Measurements from ENCODE around the gene DAPK3. TPM values are rescaled to one million over a fixed set of nuclear protein-coding genes. Genes with fewer than 3 reads are reported as not detected.
A peak's percentile ranks its signal among the peaks of the same experiment; 100 is the strongest.
"Not testable (repeated sequence)": the region's sequence is repeated elsewhere in the genome, so short reads cannot be mapped to it uniquely, and the experiment has no call there.

Gene DAPK3
- total RNA-seq, 1 donor from 2014 or later: 56.5 TPM

- DNase-seq (ENCODE audit: low spot score): no peak
Measured at GRCh38 chr19:3980353-3981251, 9.7 kb upstream of the DAPK3 start.

- DNase-seq (ENCODE audit: low spot score): no peak
Measured at GRCh38 chr19:3979674-3980352, 8.9 kb upstream of the DAPK3 start.

- DNase-seq (ENCODE audit: low spot score): peak; percentile 89
Measured at GRCh38 chr19:3979289-3979673, 8.4 kb upstream of the DAPK3 start.

DNA sequence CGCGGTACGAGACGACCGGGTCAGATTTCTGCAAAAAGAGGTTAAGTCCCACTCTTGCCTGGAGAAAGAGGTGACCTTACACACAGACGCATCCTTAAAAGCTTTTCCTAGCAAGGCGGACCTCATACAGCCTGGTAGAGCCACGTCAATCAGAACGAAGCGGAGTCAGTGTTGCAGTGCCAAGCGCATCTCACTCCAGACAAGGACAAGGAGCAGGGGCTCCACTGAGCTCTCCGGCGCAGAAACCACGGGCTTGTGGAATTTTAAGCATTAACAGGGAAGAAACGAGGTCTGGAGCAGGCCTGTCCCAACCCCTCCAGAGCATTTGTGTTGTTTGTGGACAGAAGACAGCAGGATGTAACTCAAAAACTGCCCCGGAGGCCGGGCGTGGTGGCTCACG, 7.2 kb upstream of the DAPK3 start:
- no peak for DNase-seq (ENCODE audit: low spot score)

DNA sequence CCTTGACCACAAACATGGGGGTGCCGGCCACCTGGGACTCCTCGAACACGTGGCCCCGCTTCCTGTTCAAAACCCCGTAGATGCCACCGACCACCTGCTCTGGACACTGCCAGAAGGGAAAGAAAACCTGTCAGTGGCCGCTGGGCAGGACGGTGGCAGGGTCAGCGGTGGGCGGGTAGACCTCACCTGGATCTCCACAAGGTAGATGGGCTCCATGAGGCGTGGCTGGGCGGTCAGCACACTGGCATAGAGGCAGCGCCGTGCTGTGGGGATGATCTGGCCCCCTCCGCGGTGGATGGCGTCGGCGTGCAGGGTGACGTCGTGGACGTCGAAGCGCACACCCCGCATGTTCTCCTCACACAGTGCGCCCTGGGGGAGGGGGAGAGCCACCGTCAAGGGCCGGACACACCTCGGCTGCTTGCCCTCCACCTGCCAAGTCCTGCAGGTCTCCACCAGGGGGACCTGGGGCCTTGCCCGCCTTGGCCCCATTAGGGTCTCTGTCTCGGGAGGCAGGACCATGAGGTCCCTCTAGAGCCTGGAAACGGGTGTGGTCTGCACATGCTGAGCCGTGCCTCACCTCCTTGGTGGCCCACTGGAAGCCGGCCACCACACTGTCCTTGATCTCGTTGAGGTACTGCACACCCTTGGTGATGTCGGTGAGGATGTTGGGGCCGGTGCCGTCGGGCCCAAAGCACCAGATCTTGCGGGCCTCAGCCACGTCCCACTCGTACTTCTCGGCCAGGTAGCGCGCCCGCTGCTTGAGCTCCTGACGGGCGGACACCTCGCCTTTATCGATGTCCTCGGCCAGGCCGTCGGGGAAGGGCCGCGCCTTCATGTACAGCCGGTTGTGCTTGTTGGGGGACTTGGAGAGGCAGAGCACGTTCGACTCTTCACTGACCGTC, 6.6 kb upstream of the DAPK3 start:
- no peak for DNase-seq (ENCODE audit: low spot score)

DNA sequence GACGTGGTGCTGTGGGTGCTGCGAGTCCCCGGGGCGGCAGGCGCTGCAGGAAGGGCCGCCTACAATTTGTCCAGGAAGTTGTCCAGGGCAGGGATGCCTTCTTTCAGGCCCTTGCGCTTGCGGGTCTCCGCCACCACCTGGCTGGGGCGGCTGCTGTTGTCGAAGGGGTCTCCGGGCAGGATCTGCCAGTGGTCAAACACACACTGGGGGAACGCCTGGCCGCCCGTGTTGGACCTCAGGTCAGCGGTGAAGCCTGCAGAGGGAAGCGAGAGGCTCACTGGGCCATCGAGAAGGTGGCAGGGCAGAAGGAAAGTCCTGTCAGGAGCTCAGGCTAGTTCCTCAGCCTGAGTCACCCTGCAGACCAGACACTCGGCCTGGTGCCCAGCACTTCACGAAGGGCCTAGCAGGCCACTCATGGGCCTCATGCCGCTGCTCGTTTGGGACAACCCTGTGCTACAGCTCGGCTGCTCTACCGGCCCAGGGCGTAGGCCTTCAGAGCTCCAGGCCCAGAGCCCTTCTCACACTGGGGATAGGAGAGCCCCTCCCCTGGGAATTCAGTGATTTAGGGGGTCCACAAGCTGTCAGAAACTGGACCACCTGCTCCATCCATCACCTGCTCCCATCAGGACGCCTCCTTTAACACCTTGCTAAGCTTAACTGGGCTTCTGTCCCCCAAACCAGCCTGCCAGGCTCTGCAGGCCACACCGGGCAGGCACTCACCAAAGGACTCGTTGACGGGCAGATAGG, 5.8 kb upstream of the DAPK3 start:
- no peak for DNase-seq (ENCODE audit: low spot score)

DNA sequence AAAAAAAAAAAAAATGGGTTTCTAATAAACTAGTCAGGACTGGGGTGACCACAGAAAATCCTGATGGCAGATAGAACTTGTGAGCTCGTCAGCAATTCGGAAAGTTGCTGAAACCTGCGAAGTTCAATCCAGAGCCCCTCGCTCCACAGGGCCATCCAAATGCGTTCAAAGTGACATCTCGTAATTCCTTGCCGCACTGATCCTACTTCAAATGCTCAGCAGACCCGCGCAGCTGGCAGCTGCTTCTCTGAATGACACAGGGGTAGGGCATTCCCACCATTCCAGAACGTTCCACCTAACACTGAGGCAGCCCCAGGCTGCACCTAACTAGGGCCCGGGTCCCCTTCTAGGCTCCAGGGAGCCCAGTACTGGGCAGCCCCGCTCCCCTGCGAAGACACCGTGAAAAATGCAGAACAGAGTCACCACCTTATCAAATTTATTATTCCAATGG, 4.8 kb upstream of the DAPK3 start:
- no peak for DNase-seq (ENCODE audit: low spot score)

- no peak for DNase-seq (ENCODE audit: low spot score)
Measured at GRCh38 chr19:3975144-3975543, 4.2 kb upstream of the DAPK3 start.

GRCh38 chr19:3970313-3970807, 539 bp downstream of the DAPK3 start:
- DNase-seq (ENCODE audit: low spot score): no peak

- DNase-seq (ENCODE audit: low spot score): no peak
Measured at GRCh38 chr19:3969435-3970312, 1.2 kb downstream of the DAPK3 start.

- no peak for DNase-seq (ENCODE audit: low spot score)
Measured at GRCh38 chr19:3968556-3969434, 2.1 kb downstream of the DAPK3 start.

DNA sequence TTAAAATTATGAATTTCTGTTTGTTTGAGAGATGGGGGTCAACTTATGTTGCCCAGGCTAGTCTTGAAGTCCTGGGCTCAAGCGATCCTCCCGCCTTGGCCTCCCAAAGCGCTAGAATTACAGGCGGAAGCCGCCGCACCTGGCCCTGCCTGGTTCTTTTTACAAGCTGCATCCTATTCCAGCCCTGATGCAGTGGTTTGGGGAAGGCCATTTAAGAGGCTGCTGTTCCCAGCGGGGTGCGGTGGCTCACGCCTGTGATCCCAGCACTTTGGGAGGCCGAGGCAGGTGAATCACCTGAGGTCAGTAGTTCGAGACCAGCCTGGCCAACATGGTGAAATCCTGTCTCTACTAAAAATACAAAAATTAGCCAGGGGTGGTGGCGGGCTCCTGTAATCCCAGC, 2.9 kb downstream of the DAPK3 start:
- DNase-seq (ENCODE audit: low spot score): not testable (repeated sequence)

DNA sequence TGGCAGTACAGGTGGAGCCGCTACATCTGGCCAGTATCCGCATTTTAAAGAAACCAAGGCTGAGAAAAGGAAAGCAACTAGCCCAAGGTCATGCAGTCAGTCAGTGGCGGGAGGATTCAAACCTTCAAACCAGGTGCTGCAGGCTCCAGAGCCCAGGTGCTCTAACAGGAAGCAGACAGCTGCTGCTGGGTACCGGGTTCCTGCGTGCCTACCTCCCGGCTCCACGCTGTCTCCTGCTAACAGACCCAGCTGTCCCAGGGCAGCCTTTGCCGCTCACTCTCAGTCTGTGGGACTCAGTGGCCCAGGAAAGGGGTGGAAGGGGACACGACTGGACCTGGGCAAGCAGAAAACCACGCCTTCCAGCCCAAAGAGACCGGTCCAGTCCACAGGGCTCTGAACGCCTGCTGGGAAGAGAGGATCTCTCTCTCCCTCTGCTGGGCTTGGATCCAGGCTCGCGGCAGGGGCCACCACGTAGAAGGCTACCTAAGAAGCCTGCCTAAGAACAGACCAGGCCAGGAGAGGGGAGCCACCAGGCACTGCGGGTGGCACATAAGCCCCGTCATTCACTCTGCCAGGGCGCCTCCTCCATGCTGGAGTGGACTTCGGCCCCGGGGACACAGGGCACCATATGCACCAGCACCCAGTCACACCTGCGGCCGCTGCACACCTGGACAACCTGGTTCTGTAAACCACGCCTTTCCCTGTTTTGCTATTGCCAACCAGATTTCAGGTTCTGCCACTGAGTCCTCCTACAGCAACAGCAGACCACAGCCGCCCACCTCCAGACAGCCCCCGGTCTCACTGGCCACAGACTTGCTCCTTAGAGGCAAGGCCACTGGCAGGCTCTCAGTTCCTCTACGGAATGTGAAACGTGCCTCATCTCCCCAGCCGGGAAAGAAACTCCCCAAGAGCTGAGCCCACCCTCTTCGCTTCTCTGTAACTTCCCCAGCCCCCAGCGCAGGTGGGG, 4.6 kb downstream of the DAPK3 start:
- no peak for DNase-seq (ENCODE audit: low spot score)

DNA sequence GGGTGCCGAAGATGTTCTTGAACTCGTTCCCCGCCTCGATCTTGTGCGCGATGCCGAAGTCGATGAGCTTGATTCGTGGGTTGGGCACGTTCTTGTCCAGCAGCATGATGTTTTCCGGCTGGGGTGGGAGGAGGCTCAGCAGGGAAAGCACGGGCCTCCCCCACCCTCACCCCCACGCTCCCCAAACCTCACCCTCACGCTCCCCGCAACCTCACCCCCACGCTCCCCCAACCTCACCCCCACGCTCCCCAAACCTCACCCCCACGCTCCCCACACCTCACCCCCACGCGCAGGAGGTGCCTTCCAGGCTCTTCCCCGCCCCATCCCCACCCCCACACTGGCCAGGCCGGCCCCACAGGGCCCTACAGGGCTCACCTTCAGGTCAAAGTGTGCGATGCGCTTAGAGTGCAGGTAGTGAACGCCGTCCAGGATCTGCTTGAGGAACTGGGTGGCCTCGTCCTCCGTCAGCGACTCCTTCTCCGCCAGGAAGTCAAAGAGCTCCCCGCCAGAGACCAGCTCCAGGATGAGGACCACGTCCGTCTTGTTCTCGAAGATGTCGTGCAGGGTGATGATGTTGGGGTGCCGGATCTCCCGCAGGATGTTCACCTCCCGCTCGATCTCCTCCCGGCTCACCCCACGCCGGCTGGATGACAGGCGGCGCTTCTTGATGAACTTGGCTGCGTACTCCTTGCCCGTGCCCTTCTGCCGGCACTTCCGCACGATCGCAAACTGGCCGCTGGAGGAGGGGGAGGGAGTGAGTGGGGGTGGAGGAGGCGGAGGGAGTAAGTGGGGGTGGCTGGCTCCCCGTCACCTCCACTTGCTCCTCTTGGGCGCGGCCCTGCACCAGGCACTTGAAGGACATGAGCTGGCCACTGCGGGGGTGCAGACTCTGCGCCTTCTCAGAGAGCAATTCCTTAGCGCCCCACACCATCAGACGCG, 6.4 kb downstream of the DAPK3 start:
- DNase-seq (ENCODE audit: low spot score): no peak

DNA sequence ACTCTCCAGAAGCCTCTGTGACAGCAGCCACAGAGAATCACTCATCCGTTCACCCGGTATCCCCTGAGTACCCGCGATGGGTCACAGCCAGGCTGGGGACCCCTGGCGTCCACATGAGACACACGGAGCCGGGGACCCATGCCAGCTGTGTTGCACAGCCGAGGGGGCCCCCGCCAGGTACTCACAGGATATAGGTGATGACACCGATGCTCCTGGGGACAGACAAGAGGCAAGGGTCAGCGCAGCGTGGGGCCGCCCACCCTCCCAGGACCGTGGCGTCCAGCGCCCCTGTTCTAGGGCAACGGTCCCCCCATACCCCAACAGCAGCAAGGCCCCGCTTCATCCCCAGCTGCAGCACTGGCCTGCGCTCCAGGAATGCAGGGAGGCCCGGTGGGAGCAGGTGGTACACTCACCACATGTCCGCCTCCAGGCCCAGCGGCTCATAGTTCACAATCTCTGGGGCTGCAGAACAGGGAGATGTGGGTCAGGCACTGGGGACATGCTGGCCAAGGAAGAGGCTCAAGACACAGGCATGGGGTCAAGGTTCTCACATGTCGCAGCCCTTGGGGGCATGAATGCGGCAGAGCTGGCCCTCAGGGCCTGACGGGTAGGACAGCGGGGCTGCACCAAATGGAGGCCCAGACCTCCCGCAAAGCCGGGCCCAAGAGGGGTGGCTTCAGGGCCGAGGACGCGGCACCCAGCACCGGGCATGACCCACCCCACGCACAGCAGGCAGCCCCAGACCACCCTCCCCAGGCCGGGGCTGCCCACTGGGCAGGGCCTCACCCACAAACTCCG, 7.2 kb downstream of the DAPK3 start:
- DNase-seq (ENCODE audit: low spot score): no peak
